Endodermal cell (in vitro differentiated cells): ENCODE results near the gene GATAD2B. TPM values are rescaled to one million over a fixed set of nuclear protein-coding genes. Genes with fewer than 3 reads are reported as not detected.

Source experiments
- DNase-seq: peaks from one replicate; pipeline ENCODE4 v3.0.0-alpha.2; 2017
- H3K27ac ChIP-seq: 2 replicates; pipeline ENCODE4 v1.5.1; 2013; ENCODE audit warnings: mild to moderate bottlenecking, low read depth, low read length, moderate library complexity
- H3K27me3 ChIP-seq: 2 replicates; pipeline ENCODE4 v1.6.1; 2013; ENCODE audit warnings: mild to moderate bottlenecking, low read length, moderate library complexity; ENCODE audit not compliant: insufficient read depth, control insufficient read depth, poor library complexity, severe bottlenecking
- H3K36me3 ChIP-seq: 2 replicates; pipeline ENCODE4 v1.7.0; 2013; ENCODE audit warnings: mild to moderate bottlenecking, low read length, moderate library complexity; ENCODE audit not compliant: control insufficient read depth, insufficient read depth
- H3K4me1 ChIP-seq: one replicate; pipeline ENCODE4 v1.7.0; 2013; ENCODE audit warnings: low read length; ENCODE audit not compliant: control insufficient read depth, insufficient read depth
- H3K4me3 ChIP-seq: 2 replicates; pipeline ENCODE4 v1.5.1; 2013; ENCODE audit warnings: mild to moderate bottlenecking, low read length, moderate library complexity
- H3K9ac ChIP-seq: 2 replicates; pipeline ENCODE4 v1.6.1; 2013; ENCODE audit warnings: mild to moderate bottlenecking, low read length, moderate library complexity; ENCODE audit not compliant: poor library complexity, severe bottlenecking; ENCODE audit errors: extremely low read depth
- H3K9me3 ChIP-seq: 2 replicates; pipeline ENCODE4 v1.6.1; 2013; ENCODE audit warnings: mild to moderate bottlenecking, low read length, moderate library complexity; ENCODE audit not compliant: control insufficient read depth
- H3K27ac Mint-ChIP-seq: 2 replicates; pipeline ENCODE4 v1.8.0; 2020; ENCODE audit warnings: mixed read lengths
- H3K27me3 Mint-ChIP-seq: 2 replicates; pipeline ENCODE4 v1.8.0; 2021; ENCODE audit warnings: mild to moderate bottlenecking, mixed read lengths; ENCODE audit not compliant: insufficient read depth
- H3K36me3 Mint-ChIP-seq: 2 replicates; pipeline ENCODE4 v1.8.0; 2020; ENCODE audit warnings: low read depth, mixed read lengths
- H3K4me1 Mint-ChIP-seq: 2 replicates; pipeline ENCODE4 v1.8.0; 2020; ENCODE audit warnings: mixed read lengths
- H3K4me3 Mint-ChIP-seq: 2 replicates; pipeline ENCODE4 v1.8.0; 2020; ENCODE audit warnings: mild to moderate bottlenecking, moderate library complexity, mixed read lengths
- H3K9me3 Mint-ChIP-seq: 2 replicates; pipeline ENCODE4 v1.8.0; 2020; ENCODE audit warnings: mild to moderate bottlenecking, mixed read lengths
- WGBS, 2 experiments: methylation state at CpG; one replicate each; pipeline versions ENCODE4 v1.1.5 to v1.1.7; 2013; ENCODE audit warnings: missing lambda C conversion rate in 2 of 2, mixed read lengths in 1 of 2; ENCODE audit not compliant: insufficient coverage in 1 of 2, insufficient read length in 1 of 2; 5-methylcytosine and 5-hydroxymethylcytosine counted together
- total RNA-seq, 2 donors: library from RNA; stranded (reverse); fragmentation: NEBNext Ultra II Directional in 1 of 2; extraction: Animal tissue kit (Norgen Biotek cat#: 25700) in 1 of 2; gene quantifications; 2 replicates in 1 of 2; 3 replicates in 1 of 2; pipeline ENCODE4 v1.2.1, GENCODE V29; 2021
- TF ChIP-seq, protein P1 (sequence below): fragments of 200-600 bp; sonication (generic); conservative IDR thresholded peaks from 2 replicates; pipeline ENCODE4 v1.5.0; 2021; ENCODE audit warnings: antibody characterized with exemption, mild to moderate bottlenecking

Gene GATAD2B
- total RNA-seq, 2 donors from 2014 or later, result 45.2 to 51.2 TPM

DNA sequence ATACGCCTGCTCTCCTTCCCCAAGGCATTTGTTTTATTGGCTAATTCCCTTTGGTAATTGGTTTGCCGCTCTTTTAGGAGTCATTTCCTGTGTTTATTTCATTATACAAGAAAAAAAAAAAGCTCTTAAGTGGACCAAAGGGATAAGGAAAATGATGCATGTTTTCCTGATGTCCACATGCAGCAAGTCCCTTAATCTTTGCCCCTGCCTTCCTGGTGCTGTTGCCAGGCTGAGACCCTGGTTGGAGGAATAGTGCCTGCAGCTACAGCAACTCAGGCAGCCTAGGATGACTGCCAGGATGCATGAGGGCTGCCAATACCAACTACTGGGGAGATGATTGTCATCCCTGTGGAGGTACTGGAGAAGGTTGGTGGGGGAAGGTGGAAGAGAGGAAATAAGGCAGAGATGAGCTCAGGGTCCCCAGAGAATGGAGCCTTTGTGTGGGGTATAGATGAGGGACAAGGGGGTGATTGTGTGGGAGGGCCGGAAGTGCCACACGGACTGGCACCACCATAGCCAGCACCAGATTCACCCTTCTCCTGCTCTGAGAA lies 6.1 kb upstream of the GATAD2B start:
- WGBS, 2 experiments, result 93 to 100% methylated on average over 1 to 3 of the region's 4 CpGs
- Histone ChIP-seq H3K27me3 (no peaks in the 10 kb centered on the region), H3K36me3 (peaks cover 19% of the 10 kb centered on the region), H3K4me1 (no peaks in the 10 kb centered on the region), H3K4me3 (no peak overlapping the region), H3K9me3 (no peaks in the 10 kb centered on the region), H3K27ac (peak overlapping the region; percentile 44), H3K9ac (no peak overlapping the region)
- Mint-ChIP-seq H3K27me3 (no peaks in the 10 kb centered on the region), H3K36me3 (peaks cover 25% of the 10 kb centered on the region), H3K4me1 (peaks cover under 1% of the 10 kb centered on the region), H3K9me3 (no peaks in the 10 kb centered on the region), H3K4me3 (no peak overlapping the region), H3K27ac (no peak overlapping the region)
- no peak for DNase-seq
- TF ChIP-seq, protein P1, sequence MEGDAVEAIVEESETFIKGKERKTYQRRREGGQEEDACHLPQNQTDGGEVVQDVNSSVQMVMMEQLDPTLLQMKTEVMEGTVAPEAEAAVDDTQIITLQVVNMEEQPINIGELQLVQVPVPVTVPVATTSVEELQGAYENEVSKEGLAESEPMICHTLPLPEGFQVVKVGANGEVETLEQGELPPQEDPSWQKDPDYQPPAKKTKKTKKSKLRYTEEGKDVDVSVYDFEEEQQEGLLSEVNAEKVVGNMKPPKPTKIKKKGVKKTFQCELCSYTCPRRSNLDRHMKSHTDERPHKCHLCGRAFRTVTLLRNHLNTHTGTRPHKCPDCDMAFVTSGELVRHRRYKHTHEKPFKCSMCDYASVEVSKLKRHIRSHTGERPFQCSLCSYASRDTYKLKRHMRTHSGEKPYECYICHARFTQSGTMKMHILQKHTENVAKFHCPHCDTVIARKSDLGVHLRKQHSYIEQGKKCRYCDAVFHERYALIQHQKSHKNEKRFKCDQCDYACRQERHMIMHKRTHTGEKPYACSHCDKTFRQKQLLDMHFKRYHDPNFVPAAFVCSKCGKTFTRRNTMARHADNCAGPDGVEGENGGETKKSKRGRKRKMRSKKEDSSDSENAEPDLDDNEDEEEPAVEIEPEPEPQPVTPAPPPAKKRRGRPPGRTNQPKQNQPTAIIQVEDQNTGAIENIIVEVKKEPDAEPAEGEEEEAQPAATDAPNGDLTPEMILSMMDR, result no peak

DNA sequence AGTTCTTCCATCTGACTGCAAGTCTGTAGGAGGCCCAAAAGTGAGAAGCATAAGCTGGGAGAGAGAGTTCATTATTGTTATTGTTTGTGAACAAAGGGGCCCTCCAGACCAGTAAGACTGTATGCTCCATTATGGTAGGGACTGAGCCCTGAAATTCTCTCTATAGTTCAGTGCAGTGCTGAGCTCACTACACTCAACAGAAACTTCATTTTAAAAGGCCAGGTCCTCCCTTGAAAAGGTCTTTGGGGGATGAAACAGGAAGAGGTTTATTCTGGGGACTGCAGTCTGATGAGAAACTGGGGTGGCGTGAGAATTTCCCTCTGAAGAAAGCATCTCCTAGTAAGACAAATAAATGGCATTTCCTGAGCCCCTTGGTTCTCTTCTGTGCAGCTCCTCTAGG lies 5.5 kb upstream of the GATAD2B start:
- Mint-ChIP-seq H3K36me3 (peaks cover 22% of the 10 kb centered on the region), H3K4me1 (peaks cover 2% of the 10 kb centered on the region), H3K9me3 (no peaks in the 10 kb centered on the region), H3K27ac (no peak overlapping the region), H3K27me3 (no peaks in the 10 kb centered on the region), H3K4me3 (no peak overlapping the region)
- H3K27ac ChIP-seq, result peak overlapping the region; percentile 44
- H3K4me3 ChIP-seq, result no peak overlapping the region
- H3K4me1 ChIP-seq, result no peaks in the 10 kb centered on the region
- no peaks in the 10 kb centered on the region for H3K27me3 ChIP-seq
- DNase-seq, result no peak
- WGBS, 2 experiments, result 90% methylated on average over 1 of the region's 1 CpG; no CpG with 5 or more reads in 1 of the 2 experiments
- peaks cover 18% of the 10 kb centered on the region for H3K36me3 ChIP-seq
- TF ChIP-seq, protein P1, result no peak
- H3K9ac ChIP-seq, result no peak overlapping the region
- H3K9me3 ChIP-seq, result no peaks in the 10 kb centered on the region

DNA sequence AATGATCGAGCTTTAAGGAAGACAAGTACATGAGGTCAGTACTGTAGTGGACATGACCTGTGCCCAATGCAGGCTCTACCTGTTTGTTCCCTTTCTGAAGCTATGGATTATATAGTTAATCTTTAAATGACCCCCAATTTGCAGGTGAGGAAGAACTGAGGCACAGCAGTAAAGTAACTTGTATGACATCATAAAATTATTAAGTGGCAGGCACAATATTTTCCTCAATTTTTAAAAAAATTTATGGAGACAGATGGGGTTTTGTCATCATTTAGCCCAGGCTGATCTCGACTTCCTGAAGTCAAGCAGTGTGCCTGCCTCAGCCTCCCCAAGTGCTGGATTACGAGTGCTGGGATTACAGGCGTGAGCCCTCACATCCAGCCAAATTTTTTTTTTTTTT lies 3.6 kb upstream of the GATAD2B start:
- H3K27ac Mint-ChIP-seq, result no peak overlapping the region
- H3K27ac ChIP-seq, result no peak overlapping the region
- H3K36me3 ChIP-seq, result peaks cover 4% of the 10 kb centered on the region
- H3K4me1 Mint-ChIP-seq, result peaks cover 5% of the 10 kb centered on the region
- no peak overlapping the region for H3K4me3 ChIP-seq
- TF ChIP-seq, protein P1, result no peak
- no peaks in the 10 kb centered on the region for H3K9me3 ChIP-seq
- peaks cover 14% of the 10 kb centered on the region for H3K36me3 Mint-ChIP-seq
- H3K27me3 ChIP-seq, result no peaks in the 10 kb centered on the region
- H3K4me3 Mint-ChIP-seq, result no peak overlapping the region
- H3K9me3 Mint-ChIP-seq, result no peaks in the 10 kb centered on the region
- H3K9ac ChIP-seq, result no peak overlapping the region
- DNase-seq, result no peak
- WGBS, 2 experiments, result 89% methylated on average over 4 of the region's 4 CpGs
- no peaks in the 10 kb centered on the region for H3K4me1 ChIP-seq
- no peaks in the 10 kb centered on the region for H3K27me3 Mint-ChIP-seq
